ENCODE data around the gene DLX1.

Gene DLX1

DNA sequence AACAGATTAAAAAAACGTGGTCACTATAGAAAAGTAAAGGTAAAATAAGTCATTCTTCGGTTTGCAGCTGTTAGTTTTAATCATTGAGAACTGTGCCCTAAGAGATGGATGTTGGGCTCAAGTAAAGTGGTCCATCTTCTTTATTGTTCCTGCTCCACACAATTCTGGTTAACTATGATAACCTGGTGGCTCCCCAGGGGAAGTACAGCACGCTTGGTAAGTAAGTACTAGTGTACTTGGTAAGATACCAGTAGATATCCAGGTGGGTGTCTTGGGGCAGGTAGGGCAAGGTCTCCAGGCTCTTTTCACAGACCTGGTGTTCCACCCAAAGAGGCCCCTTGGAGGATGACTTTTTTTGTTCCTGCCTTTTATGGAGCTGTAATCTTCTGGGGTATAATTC is 49.0 kb downstream of the DLX1 start:
- 0 out of 2 replicates have a peak, but pooled peaks cover 4% of the 10 kb centered on the region for H3K27me3 ChIP-seq (ENCODE audit: control insufficient read depth, low read length)
- H3K4me3 ChIP-seq (ENCODE audit: low read length) = no peak overlapping the region
- no peaks in the 10 kb centered on the region for H3K4me1 ChIP-seq (ENCODE audit: control insufficient read depth, low read length)
- TF ChIP-seq CTCF (IDR thresholded peaks at IDR 0.05; ENCODE audit: low read depth, low read length, poor library complexity, severe bottlenecking) = no peak
- TF ChIP-seq EZH2phosphoT487 (IDR thresholded peaks at IDR 0.05; ENCODE audit: borderline replicate concordance, low read length) = no peak
- H4K20me1 ChIP-seq (ENCODE audit: control insufficient read depth, insufficient read depth, low read depth, low read length) = no peaks in the 10 kb centered on the region
- no peaks in the 10 kb centered on the region for H3K36me3 ChIP-seq (ENCODE audit: control insufficient read depth, low read length)
- no peaks in the 10 kb centered on the region for H3F3A ChIP-seq (ENCODE audit: control insufficient read depth, insufficient read depth)
- H3K79me2 ChIP-seq (ENCODE audit: control insufficient read depth, low read length) = no peaks in the 10 kb centered on the region
- H3K27ac ChIP-seq (ENCODE audit: low read depth, low read length) = no peak overlapping the region
- H3K4me2 ChIP-seq (ENCODE audit: low read length) = no peak overlapping the region
- H3K9me3 ChIP-seq (ENCODE audit: control insufficient read depth, insufficient read depth, low read length) = no peaks in the 10 kb centered on the region
- H3K9me2 ChIP-seq (replicated peaks; ENCODE audit: control insufficient read depth, low read length) = no peaks in the 10 kb centered on the region

- H3K4me3 ChIP-seq (ENCODE audit: low read length) = no peak overlapping the region
- no peaks in the 10 kb centered on the region for H3K36me3 ChIP-seq (ENCODE audit: control insufficient read depth, low read length)
- no peaks in the 10 kb centered on the region for H3K79me2 ChIP-seq (ENCODE audit: control insufficient read depth, low read length)
- H4K20me1 ChIP-seq (ENCODE audit: control insufficient read depth, insufficient read depth, low read depth, low read length) = no peaks in the 10 kb centered on the region
- H3K27ac ChIP-seq (ENCODE audit: low read depth, low read length) = no peak overlapping the region
- no peaks in the 10 kb centered on the region for H3K4me1 ChIP-seq (ENCODE audit: control insufficient read depth, low read length)
- no peaks in the 10 kb centered on the region for H3K9me3 ChIP-seq (ENCODE audit: control insufficient read depth, insufficient read depth, low read length)
- no peaks in the 10 kb centered on the region for H3F3A ChIP-seq (ENCODE audit: control insufficient read depth, insufficient read depth)
- no peaks in the 10 kb centered on the region for H3K9me2 ChIP-seq (replicated peaks; ENCODE audit: control insufficient read depth, low read length)
- H3K4me2 ChIP-seq (ENCODE audit: low read length) = no peak overlapping the region
- H3K27me3 ChIP-seq (ENCODE audit: control insufficient read depth, low read length) = 0 out of 2 replicates have a peak, but pooled peaks cover 4% of the 10 kb centered on the region
- no peak for TF ChIP-seq EZH2phosphoT487 (IDR thresholded peaks at IDR 0.05; ENCODE audit: borderline replicate concordance, low read length)
- TF ChIP-seq CTCF (IDR thresholded peaks at IDR 0.05; ENCODE audit: low read depth, low read length, poor library complexity, severe bottlenecking) = no peak
Measured at GRCh38 chr2:172135446-172135845, 50.1 kb downstream of the DLX1 start.

- H3K79me2 ChIP-seq (ENCODE audit: control insufficient read depth, low read length) = no peaks in the 10 kb centered on the region
- no peaks in the 10 kb centered on the region for H3F3A ChIP-seq (ENCODE audit: control insufficient read depth, insufficient read depth)
- no peaks in the 10 kb centered on the region for H3K9me3 ChIP-seq (ENCODE audit: control insufficient read depth, insufficient read depth, low read length)
- H3K36me3 ChIP-seq (ENCODE audit: control insufficient read depth, low read length) = no peaks in the 10 kb centered on the region
- H3K4me2 ChIP-seq (ENCODE audit: low read length) = no peak overlapping the region
- H3K27ac ChIP-seq (ENCODE audit: low read depth, low read length) = no peak overlapping the region
- TF ChIP-seq CTCF (IDR thresholded peaks at IDR 0.05; ENCODE audit: low read depth, low read length, poor library complexity, severe bottlenecking) = no peak
- TF ChIP-seq EZH2phosphoT487 (IDR thresholded peaks at IDR 0.05; ENCODE audit: borderline replicate concordance, low read length) = no peak
- H3K27me3 ChIP-seq (ENCODE audit: control insufficient read depth, low read length) = 0 out of 2 replicates have a peak, but pooled peaks cover 4% of the 10 kb centered on the region
- no peaks in the 10 kb centered on the region for H3K9me2 ChIP-seq (replicated peaks; ENCODE audit: control insufficient read depth, low read length)
- H3K4me1 ChIP-seq (ENCODE audit: control insufficient read depth, low read length) = no peaks in the 10 kb centered on the region
- H4K20me1 ChIP-seq (ENCODE audit: control insufficient read depth, insufficient read depth, low read depth, low read length) = no peaks in the 10 kb centered on the region
- H3K4me3 ChIP-seq (ENCODE audit: low read length) = no peak overlapping the region
Measured at GRCh38 chr2:172137109-172137508, 51.8 kb downstream of the DLX1 start.

Measured in DOHH2 (cell line).